NCI-H748 (cell line): ENCODE data around the gene PRRC2B.
"Not testable (repeated sequence)": the region's sequence is repeated elsewhere in the genome, so short reads cannot be mapped to it uniquely, and the experiment has no call there.

Experiments used
- DNase-seq: peaks from one replicate; lab custom pipeline; 2025; ENCODE audit not compliant: unreplicated experiment; lab: John Stamatoyannopoulos, UW

Gene PRRC2B

GRCh38 chr9:131393622-131394463 is at the start of gene PRRC2B:
PRRC2B (plus strand) TSS chr9:131394086; CDS start chr9:131430145, 36,059 bp downstream.
- DNase-seq = peak; percentile 96

DNA sequence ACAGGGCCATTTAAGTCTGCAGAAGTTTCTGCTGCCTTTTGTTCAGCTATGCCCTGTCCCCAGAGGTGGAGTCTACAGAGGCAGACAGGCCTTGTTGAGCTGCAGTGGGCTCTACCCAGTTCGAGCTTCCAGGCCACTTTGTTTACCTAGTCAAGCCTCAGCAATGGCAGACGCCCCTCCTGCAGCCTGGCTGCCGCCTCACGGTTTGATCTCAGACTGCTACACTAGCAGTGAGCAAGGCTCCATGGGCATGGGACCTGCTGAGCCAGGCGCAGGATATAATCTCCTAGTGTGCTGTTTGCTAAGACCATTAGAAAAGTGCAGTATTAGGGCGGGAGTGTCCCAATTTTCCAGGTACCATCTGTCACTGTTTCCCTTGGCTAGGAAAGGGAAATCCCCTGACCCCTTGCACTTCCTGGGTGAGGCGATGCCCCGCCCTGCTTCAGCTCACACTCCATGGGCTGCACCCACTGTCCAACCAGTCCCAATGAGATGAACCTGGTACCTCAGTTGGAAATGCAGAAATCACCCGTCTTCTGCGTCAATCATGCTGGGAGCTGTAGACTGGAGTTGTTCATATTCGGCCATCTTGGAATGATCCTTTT is 48.9 kb upstream of the PRRC2B start:
- DNase-seq = not testable (repeated sequence)

GRCh38 chr9:131346559-131346958 is 47.3 kb upstream of the PRRC2B start:
- no peak for DNase-seq

DNA sequence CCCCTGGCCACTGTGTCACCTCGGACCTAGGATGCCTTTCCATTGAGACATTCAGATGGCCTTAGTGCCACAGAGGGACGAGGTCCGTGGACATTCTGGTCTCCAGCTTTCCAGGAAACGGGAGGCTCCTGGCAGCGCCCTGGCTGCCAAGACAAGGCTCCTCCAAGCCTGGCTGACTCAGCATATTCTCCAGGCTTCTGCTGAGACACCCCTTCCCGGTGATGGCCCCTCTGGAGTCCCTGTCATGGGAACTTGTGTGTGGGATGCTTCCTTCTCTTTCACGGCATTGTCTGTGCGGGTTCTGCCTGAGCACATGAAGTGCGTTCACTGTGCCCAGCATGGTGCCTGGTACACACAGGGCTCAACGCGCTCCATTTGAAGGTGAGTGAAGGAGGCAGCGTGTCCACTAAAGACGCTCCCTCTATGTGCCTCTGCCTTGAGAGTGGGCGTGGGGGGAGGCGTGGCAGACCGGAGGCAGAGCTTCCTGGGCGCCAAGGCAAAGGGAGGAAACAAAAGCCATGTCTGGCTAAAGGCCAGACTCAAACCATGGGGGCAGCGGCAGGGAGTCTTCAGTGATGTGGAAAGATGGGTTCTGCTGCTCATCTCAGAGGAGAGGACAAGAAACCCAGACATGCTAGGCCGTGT is 46.4 kb upstream of the PRRC2B start:
- no peak for DNase-seq

GRCh38 chr9:131348631-131349521 is 45.0 kb upstream of the PRRC2B start:
- DNase-seq = no peak

- DNase-seq = no peak
Observed at GRCh38 chr9:131349522-131349880, 44.4 kb upstream of the PRRC2B start.

GRCh38 chr9:131349881-131350563 is 43.9 kb upstream of the PRRC2B start:
- DNase-seq = peak; percentile 84

DNA sequence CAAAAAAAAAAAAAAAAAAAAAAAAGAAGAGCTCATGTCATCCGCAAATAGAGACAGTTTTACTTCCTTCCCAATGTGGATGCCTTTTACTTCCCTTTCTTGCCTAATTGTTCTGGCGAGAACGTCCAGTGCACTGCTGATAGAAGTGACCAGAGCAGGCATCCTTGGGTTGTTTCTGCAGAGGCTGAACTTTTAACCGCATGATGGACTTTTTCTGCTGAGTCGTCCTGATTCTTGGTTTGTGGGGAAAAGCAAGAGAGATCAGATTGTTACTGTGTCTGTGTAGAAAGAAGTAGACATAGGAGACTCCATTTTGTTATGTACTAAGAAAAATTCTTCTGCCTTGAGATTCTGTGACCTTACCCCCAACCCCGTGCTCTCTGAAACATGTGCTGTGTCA is 37.4 kb upstream of the PRRC2B start:
- DNase-seq = not testable (repeated sequence)

GRCh38 chr9:131358556-131358955 is 35.3 kb upstream of the PRRC2B start:
- no peak for DNase-seq

DNA sequence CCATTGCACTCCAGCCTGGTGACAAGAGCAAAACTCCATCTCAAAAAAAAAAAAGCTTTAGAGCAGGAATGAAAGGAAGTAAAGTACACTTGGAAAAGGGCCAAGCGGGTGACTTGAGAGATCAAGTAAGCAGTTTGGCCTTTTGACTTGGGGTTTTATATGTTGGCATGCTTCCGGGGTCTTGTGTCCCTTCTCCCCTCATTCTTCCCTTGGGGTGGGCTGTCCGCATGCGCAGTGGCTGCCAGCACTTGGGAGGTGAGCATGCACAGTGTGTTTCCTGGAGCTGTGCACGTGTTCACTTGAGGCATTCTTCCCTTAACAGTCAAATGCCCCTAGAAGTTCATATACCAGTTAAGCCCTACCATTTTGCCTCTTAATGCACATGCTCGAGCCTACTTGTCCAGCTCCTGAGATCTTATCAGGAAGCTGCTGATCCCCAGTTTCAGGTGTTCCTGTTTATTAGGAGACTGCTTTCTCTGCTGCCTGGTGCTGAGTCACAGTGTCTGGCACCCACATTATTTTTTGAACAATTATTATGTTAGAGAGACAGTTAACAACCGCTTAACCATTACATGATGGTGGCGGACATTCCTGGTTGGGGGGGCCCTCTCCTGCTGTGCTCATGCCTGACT is 32.6 kb upstream of the PRRC2B start:
- DNase-seq = no peak

DNA sequence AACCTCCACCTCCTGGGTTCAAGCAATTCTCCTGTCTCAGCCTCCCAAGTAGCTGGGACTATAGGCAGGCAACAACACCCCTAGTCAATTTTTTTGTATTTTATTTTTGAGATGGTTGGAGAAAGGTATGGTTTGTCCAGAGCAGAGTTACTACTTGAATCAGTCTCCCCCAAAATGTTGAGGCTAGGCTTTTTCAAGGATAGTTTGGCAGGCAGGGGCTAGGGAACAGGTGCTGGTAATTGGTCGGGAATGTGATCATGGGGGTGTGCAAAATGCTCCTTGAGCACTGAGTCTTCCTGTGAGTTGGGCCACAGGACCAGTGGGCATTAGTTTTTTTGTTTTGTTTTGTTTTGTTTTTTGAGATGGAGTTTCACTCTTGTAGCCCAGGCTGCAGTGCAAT is 28.3 kb upstream of the PRRC2B start:
- no peak for DNase-seq

DNA sequence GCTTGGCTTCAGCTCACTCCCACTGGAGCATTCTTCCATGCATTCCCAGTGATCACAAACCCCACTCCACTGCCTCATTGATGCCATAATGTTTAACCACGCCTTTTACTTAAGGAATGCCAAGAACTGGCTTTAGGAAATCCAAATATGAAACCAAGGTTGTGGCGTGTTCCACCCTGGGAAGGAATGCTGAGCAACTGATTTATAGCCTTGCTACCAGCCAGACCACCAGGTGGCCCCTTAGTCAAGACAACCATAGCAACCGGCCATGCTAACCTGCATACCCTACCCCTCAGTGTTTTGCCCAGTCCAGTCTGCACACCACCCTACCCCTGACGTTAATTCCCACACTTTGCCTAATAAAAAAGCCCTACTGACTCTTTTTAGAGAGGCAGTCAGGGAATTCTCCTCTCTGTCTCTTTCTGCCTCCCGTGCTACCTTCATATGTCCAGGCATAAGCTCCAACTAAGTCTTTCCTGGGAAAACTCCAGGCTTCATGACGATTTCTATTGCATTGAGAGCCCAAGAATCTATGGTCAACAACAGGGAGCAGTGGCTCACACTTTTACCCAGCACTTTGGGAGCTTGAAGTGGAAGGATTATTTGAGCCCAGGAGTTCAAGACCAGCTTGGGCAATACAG is 27.0 kb upstream of the PRRC2B start:
- peak; percentile 65 for DNase-seq

DNA sequence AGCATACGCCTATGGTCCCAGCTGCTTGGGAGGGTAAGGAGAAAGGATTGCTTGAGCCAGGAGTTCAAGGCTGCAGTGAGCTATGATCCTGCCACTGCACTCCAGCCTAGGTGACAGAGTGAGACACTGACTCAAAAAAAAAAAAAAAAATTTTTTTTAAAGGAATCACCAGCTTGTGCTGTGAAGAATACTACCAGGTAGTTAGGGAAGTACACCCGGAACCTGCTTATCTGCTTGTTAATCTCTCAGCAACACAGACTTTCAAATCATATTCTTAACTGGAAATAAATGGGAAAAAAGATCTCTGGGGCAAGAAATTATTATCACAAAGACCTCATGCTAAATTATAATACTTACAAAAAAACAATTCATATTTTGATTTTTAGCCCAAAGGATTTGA is 26.4 kb upstream of the PRRC2B start:
- no peak for DNase-seq

DNA sequence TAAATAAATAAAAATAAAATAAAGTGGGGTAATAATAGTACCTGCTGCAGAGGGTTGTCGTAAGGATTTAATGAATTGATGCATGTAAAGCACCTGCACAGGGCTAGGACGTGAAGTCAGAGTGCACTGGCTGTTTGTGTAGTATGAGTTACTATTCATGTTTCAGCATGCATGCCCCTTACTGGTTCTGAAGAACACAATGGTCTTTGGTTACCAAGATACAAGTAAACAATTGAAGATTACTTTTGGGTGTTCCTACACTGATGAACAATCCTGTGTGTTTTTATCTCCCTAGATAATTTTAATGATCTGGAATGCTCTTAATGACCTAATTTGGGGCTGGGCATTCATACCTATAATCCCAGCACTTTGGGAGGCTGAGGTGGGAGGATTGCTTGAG is 23.2 kb upstream of the PRRC2B start:
- DNase-seq = peak; percentile 27

GRCh38 chr9:131372599-131372973 is 21.3 kb upstream of the PRRC2B start:
- not testable (repeated sequence) for DNase-seq

- DNase-seq = peak; percentile 18
Observed at GRCh38 chr9:131374638-131375037, 19.2 kb upstream of the PRRC2B start.

GRCh38 chr9:131379056-131379455 is 14.8 kb upstream of the PRRC2B start:
- DNase-seq = no peak

- DNase-seq = peak; percentile 69
Observed at GRCh38 chr9:131382850-131383729, 10.8 kb upstream of the PRRC2B start.

DNA sequence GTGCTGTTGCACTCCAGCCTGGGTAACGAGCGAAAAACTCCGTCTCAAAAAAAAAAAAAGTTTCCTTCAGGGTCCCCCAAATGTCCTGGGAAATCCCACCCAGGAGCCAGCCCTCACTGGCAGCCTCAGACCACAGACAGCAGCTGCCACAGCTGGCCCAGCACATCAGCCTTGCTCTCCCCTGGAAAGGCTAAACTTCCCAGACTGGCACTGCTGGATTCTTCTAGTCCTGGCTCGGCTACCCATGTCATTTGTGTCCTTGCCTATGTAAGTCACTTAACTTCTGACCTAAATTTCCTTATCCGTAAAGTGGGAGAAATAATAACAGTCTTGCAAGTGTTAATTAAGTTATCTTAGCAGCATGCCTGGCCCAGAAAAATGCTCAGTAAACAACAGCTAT is 8.6 kb upstream of the PRRC2B start:
- no peak for DNase-seq
